BJ (cell line): ENCODE data around the gene PRR12. TPM values are rescaled to one million over a fixed set of nuclear protein-coding genes. Genes with fewer than 3 reads are reported as not detected.

Source experiments
- CTCF ChIA-PET: fragments of 350-600 bp; formaldehyde crosslinking; extraction: SDS; loops from one replicate; lab custom pipeline; 2021; ENCODE audit warnings: antibody characterized with exemption, inconsistent platforms; lab: Yijun Ruan, JAX
- POLR2A ChIA-PET: fragments of 300-600 bp; sonication (Branson Sonifier 250); formaldehyde crosslinking; extraction: SDS; loops from one replicate; lab custom pipeline; 2021; ENCODE audit warnings: antibody characterized with exemption; lab: Charles Lee
- DNase-seq: peaks from one replicate; pipeline ENCODE4 v3.0.0-alpha.2; 2011; ENCODE audit warnings: low read depth
- H3K27me3 ChIP-seq: 2 replicates; pipeline ENCODE4 v1.6.0; 2011; ENCODE audit warnings: low read length; ENCODE audit not compliant: control insufficient read depth, insufficient read depth
- H3K36me3 ChIP-seq: 2 replicates; pipeline ENCODE4 v1.5.1; 2011; ENCODE audit warnings: low read length; ENCODE audit not compliant: control insufficient read depth, insufficient read depth
- H3K4me3 ChIP-seq: 2 replicates; pipeline ENCODE4 v1.5.1; 2011; ENCODE audit warnings: low read depth, mild to moderate bottlenecking, control low read depth, low read length
- CTCF ChIP-seq: IDR thresholded peaks from 2 replicates; pipeline ENCODE4 v1.5.1; 2011; ENCODE audit warnings: low read depth, mild to moderate bottlenecking, control low read depth, inconsistent platforms, low read length, moderate library complexity; ENCODE audit not compliant: insufficient read depth
- polyA plus RNA-seq: library from polyadenylated mRNA; depleted of rRNA; stranded (reverse); fragments of >200 nt; gene quantifications from 2 replicates; pipeline ENCODE4 v1.2.3, GENCODE V29; 2011

Gene PRR12
- polyA plus RNA-seq, 1 experiment: 0.42 TPM

GRCh38 chr19:49664171-49665035 is 73.4 kb downstream of the PRR12 start:
- Histone ChIP-seq H3K27me3 (no peaks in the 10 kb centered on the region), H3K4me3 (peak overlapping the region; percentile 76), H3K36me3 (peaks cover 12% of the 10 kb centered on the region)
- TF ChIP-seq CTCF: peak; percentile 30; the same call in 1 of the 2 replicates
- CTCF ChIA-PET: interaction anchor here (0.6 to 3.0 kb wide), 6 partner anchors 9 to 118 kb away, joined by 3 to 22 read pairs (median 5); partner anchors contain the start of gene PRMT1
- DNase-seq: no peak
- POLR2A ChIA-PET: interaction anchor here (0.6 to 0.7 kb wide), 2 partner anchors 22 to 137 kb away, joined by 4 to 5 read pairs; partner anchors contain the start of genes RCN3 and SCAF1

GRCh38 chr19:49665036-49665350 is 74.0 kb downstream of the PRR12 start:
- ChIA-PET POLR2A (no interaction called here), CTCF (interaction anchor here (1.6 to 3.0 kb wide), 3 partner anchors 8 to 18 kb away, joined by 5 to 22 read pairs (median 7); partner anchors contain the start of gene PRMT1)
- Histone ChIP-seq H3K36me3 (peaks cover 12% of the 10 kb centered on the region), H3K4me3 (peak overlapping the region; percentile 76), H3K27me3 (no peaks in the 10 kb centered on the region)
- no peak for DNase-seq
- no peak for TF ChIP-seq CTCF

DNA sequence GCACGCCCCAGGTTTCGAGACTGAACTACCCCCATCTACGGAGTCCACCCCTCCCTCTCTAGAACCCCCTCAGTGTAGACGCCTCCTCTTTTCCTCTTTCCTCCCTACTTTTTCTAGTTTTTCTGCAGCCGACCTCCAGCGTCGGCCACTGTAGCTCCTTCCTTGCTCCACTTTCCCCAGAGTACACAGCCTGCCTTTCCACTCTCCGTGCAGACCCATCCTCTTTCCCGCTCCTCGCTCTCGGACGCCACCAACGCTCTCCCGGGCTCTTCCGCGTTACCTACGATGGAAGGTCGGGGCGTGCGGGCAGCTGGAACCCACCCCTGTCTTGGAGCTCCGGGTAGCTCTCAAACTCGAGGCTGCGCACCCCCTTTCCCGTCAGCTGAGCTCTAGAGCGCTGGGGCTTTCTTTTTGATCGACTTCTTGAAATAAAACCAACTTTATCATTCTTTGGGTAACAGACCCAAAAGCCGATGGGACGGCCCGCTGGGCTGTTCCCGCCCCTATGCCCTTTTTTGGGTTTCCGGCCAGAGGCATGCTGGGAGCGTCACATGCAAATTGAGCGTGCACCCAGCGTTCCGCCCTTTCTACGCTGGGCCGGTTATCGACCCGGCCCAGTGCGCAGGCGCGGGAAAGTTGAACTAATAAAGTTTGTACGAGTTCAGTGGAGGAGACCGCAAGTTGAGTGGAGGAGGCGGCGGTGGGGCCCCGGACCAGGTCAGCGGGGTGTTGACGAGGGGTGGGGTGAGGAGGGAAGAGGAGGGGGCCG is 74.6 kb downstream of the PRR12 start, which contains the start of the genes BCL2L12 and IRF3:
TSS of gene BCL2L12 (plus strand) at position 583 of the 769 bp plus-strand sequence. CDS start 760 bp downstream, outside the sequence.
TSS of gene IRF3 (minus strand) at position 507 of the 769 bp plus-strand sequence. CDS start 1,019 bp downstream, outside the sequence.
- CTCF ChIA-PET: interaction anchor here (1.6 to 3.0 kb wide), 2 partner anchors 7 to 11 kb away, joined by 7 to 22 read pairs; partner anchors contain the start of gene PRMT1

DNA sequence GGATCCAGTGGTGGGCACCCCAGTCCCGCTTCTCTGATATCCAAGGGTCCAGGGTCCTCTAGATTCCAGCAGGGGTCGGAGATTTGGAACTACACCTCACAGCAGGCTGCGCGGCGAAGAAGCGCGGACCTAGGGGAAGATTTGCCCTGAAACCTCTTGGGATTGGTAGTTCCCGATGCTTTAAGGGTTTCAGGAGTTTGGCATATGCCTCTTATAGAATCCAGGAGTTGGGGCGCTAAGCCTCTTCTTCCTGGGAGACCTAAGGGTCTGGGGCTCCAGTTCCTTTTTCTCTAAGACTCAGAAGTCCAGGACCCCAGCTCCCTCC is 75.1 kb downstream of the PRR12 start:
- TF ChIP-seq CTCF: peak; percentile 13; the same call in 1 of the 2 replicates
- DNase-seq: no peak
- CTCF ChIA-PET: interaction anchor here (3.0 kb wide), 1 partner anchor 10 kb away, joined by 22 read pairs; the partner anchor contains the start of gene PRMT1
- POLR2A ChIA-PET: no interaction called here
- H3K36me3 ChIP-seq: peaks cover 8% of the 10 kb centered on the region
- no peaks in the 10 kb centered on the region for H3K27me3 ChIP-seq
- H3K4me3 ChIP-seq: peak overlapping the region; percentile 76

More for the DNA sequence above, 74.6 kb downstream of the PRR12 start, which contains the start of the genes BCL2L12 and IRF3:
- Histone ChIP-seq H3K27me3 (no peaks in the 10 kb centered on the region), H3K4me3 (peak within 1 kb of the TSS; percentile 76), H3K36me3 (peaks cover 10% of the 10 kb centered on the region)
- no peak for TF ChIP-seq CTCF
- POLR2A ChIA-PET: no interaction called here
- peak; percentile 79 for DNase-seq
